ENCODE data around the gene LDLRAD3. TPM values are rescaled to one million over a fixed set of nuclear protein-coding genes. Genes with fewer than 3 reads are reported as not detected.

The LDLRAD3 gene
- total and polyA plus RNA-seq, 7 experiments from 2014 or later = 0.08 to 6.9 (median 0.41) TPM; not detected in 3

DNA sequence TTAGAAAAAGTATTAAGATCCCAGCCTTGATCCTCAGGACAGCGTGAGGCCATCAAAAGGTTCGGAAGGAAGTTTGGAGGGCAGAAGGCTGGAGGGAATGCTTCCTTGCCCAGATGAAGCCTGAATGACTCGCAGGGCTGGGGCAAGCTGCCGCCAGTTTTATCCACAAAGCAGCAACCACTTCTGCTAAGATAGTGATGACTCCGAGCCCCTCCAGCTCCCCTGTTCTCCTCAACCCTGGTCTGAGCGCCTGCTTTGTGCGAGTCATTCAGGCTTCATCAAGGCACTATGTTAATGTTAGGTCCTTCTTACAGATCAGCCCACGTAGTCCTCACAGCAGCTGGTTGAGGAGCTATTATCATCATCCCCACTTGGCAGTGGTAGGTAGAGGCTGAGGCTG lies 186.5 kb downstream of the LDLRAD3 start:
- H3K9me3 ChIP-seq (ENCODE audit: control insufficient read depth in 2 of 3, low read length in 3 of 3) = no peaks in the 10 kb centered on the region
- no peak overlapping the region for H3K27ac ChIP-seq (ENCODE audit: low read depth, low read length)
- CTCF ChIA-PET = no interaction called here
- H3K27ac Mint-ChIP-seq = no peak overlapping the region
- H3K4me1 Mint-ChIP-seq = no peaks in the 10 kb centered on the region
- ATAC-seq = no peak
- H3K27me3 ChIP-seq (ENCODE audit: control insufficient read depth in 2 of 2, insufficient read depth in 2 of 2, low read length in 2 of 2) = no peaks in the 10 kb centered on the region
- POLR2A ChIA-PET = no interaction called here
- H3K4me3 Mint-ChIP-seq = no peak overlapping the region
- H3K9me3 Mint-ChIP-seq = peaks cover 0 to 3% (median 0%) of the 10 kb centered on the region in 11 donors
- H3K27me3 Mint-ChIP-seq = peaks cover 2 to 28% (median 15%) of the 10 kb centered on the region in 5 donors
- no peak overlapping the region for H3K4me3 ChIP-seq (ENCODE audit: low read length)
- H3K36me3 Mint-ChIP-seq = no peaks in the 10 kb centered on the region
- intact Hi-C loops (cut with micrococcal nuclease) = loop anchor here in 1 of 2 donors (5.0 kb wide), 1 partner anchor 513 kb away; the partner anchor contains the start of gene FJX1
- H3K4me1 ChIP-seq (ENCODE audit: control insufficient read depth in 2 of 2, insufficient read depth in 2 of 2, low read length in 2 of 2) = no peaks in the 10 kb centered on the region
- DNase-seq = no peak
- H3K36me3 ChIP-seq (ENCODE audit: control insufficient read depth in 2 of 3, insufficient read depth in 3 of 3, low read length in 3 of 3) = no peaks in the 10 kb centered on the region

DNA sequence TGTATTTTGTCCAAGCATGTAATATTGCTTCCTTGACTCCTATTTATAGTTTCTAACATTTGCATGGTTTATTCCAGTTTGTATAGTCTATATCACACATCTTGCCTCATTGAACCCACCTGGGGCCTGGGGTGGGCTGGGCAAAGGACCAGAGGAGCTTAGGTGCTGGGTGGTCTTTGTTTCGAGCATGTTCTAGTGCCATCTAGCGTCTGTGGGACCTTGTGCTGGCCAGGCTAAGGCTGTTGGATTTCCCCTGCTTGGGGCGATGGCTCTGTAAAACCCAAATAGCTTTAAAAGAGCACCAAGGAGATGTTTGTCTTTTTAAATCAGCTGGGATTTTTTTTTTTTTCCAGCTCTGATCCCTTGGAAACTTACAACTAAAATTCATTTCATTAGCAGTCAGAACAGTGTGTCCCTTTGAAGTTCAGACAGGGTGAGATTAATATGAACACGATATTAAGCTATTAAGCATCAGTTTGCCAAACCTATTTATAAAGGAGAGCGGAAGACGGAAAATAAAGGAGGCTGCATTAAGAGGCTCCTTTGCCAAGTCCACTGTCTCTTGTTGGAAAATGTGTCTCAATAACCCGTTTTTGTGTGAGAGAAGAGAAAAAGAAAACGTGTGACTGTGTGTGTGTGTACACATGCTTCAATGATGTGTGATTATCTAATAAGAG lies 188.0 kb downstream of the LDLRAD3 start:
- CTCF ChIA-PET = no interaction called here
- H3K9me3 ChIP-seq (ENCODE audit: control insufficient read depth in 2 of 3, low read length in 3 of 3) = no peaks in the 10 kb centered on the region
- Mint-ChIP-seq H3K4me3 (no peak overlapping the region), H3K4me1 (no peaks in the 10 kb centered on the region), H3K36me3 (no peaks in the 10 kb centered on the region), H3K27ac (no peak overlapping the region), H3K27me3 (peaks cover 0 to 32% (median 13%) of the 10 kb centered on the region in 5 donors), H3K9me3 (peaks cover 0 to 3% (median 0%) of the 10 kb centered on the region in 11 donors)
- no peaks in the 10 kb centered on the region for H3K27me3 ChIP-seq (ENCODE audit: control insufficient read depth in 2 of 2, insufficient read depth in 2 of 2, low read length in 2 of 2)
- H3K27ac ChIP-seq (ENCODE audit: low read depth, low read length) = no peak overlapping the region
- POLR2A ChIA-PET = no interaction called here
- no peak overlapping the region for H3K4me3 ChIP-seq (ENCODE audit: low read length)
- no peaks in the 10 kb centered on the region for H3K36me3 ChIP-seq (ENCODE audit: control insufficient read depth in 2 of 3, insufficient read depth in 3 of 3, low read length in 3 of 3)
- intact Hi-C loops (cut with micrococcal nuclease) = loop anchor here in 1 of 2 donors (5.0 kb wide), 1 partner anchor 515 kb away; the partner anchor contains the start of gene FJX1
- DNase-seq (no peak), ATAC-seq (no peak)
- H3K4me1 ChIP-seq (ENCODE audit: control insufficient read depth in 2 of 2, insufficient read depth in 2 of 2, low read length in 2 of 2) = no peaks in the 10 kb centered on the region

DNA sequence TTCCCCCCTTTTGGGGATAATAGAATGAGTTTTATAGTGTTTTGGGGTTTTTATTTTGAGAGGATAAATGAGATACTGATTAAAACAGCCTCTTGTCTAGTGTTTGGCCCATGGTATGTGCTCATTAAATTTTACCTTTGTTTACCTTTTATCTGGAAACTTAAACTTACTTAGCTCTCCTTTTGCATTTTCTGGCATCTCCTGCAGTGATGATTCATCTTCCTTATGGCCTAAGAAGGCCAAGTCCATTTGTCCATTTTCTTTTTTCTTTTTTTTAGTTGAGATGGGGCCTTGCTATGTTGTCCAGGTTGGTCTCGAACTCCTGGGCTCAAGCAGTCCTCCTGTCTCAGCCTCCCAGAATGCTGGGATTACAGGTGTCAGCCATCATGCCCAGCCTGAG lies 189.1 kb downstream of the LDLRAD3 start:
- Mint-ChIP-seq H3K27ac (no peak overlapping the region), H3K4me3 (no peak overlapping the region), H3K4me1 (no peaks in the 10 kb centered on the region), H3K9me3 (peaks cover 0 to 3% (median 0%) of the 10 kb centered on the region in 11 donors), H3K27me3 (peaks cover 0 to 32% (median 12%) of the 10 kb centered on the region in 5 donors), H3K36me3 (no peaks in the 10 kb centered on the region)
- ATAC-seq (no peak), DNase-seq (no peak)
- Histone ChIP-seq H3K4me1 (ENCODE audit: control insufficient read depth in 2 of 2, insufficient read depth in 2 of 2, low read length in 2 of 2) (no peaks in the 10 kb centered on the region), H3K27ac (ENCODE audit: low read depth, low read length) (no peak overlapping the region), H3K36me3 (ENCODE audit: control insufficient read depth in 2 of 3, insufficient read depth in 3 of 3, low read length in 3 of 3) (no peaks in the 10 kb centered on the region), H3K9me3 (ENCODE audit: control insufficient read depth in 2 of 3, low read length in 3 of 3) (no peaks in the 10 kb centered on the region), H3K27me3 (ENCODE audit: control insufficient read depth in 2 of 2, insufficient read depth in 2 of 2, low read length in 2 of 2) (no peaks in the 10 kb centered on the region), H3K4me3 (ENCODE audit: low read length) (no peak overlapping the region)
- ChIA-PET POLR2A (no interaction called here), CTCF (no interaction called here)
- intact Hi-C loops (cut with micrococcal nuclease) = loop anchor here in 1 of 2 donors (5.0 kb wide), 1 partner anchor 516 kb away; the partner anchor contains the start of gene FJX1

DNA sequence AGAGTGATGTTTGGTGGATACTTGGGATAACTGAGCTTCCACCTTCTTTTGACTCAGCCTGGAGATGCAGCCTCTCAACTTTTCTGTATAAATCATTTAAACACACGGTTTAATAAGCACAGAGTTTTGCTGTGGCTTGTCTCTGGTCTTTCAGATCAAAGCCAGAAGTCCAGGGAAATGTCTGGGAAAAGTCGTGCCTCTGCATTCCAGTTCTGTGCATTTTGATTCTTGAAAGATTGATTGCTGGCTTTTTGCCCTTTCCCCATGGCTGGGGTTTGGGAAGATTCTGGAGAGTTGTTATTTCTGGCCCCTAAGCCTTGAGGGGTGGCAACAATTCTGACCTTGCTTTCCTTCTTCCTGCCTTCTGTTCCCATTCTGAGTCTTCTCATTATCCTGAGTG lies 191.2 kb downstream of the LDLRAD3 start:
- Mint-ChIP-seq H3K27ac (no peak overlapping the region), H3K4me1 (no peaks in the 10 kb centered on the region), H3K4me3 (no peak overlapping the region), H3K9me3 (peaks cover 0 to 2% (median 0%) of the 10 kb centered on the region in 11 donors), H3K36me3 (no peaks in the 10 kb centered on the region), H3K27me3 (peaks cover 1 to 24% (median 7%) of the 10 kb centered on the region in 5 donors)
- H3K4me1 ChIP-seq (ENCODE audit: control insufficient read depth in 2 of 2, insufficient read depth in 2 of 2, low read length in 2 of 2) = no peaks in the 10 kb centered on the region
- no peaks in the 10 kb centered on the region for H3K36me3 ChIP-seq (ENCODE audit: control insufficient read depth in 2 of 3, insufficient read depth in 3 of 3, low read length in 3 of 3)
- POLR2A ChIA-PET = no interaction called here
- H3K27me3 ChIP-seq (ENCODE audit: control insufficient read depth in 2 of 2, insufficient read depth in 2 of 2, low read length in 2 of 2) = no peaks in the 10 kb centered on the region
- no peak for DNase-seq
- H3K27ac ChIP-seq (ENCODE audit: low read depth, low read length) = no peak overlapping the region
- intact Hi-C loops (cut with micrococcal nuclease) = no loop called here
- CTCF ChIA-PET = no interaction called here
- no peaks in the 10 kb centered on the region for H3K9me3 ChIP-seq (ENCODE audit: control insufficient read depth in 2 of 3, low read length in 3 of 3)
- no peak overlapping the region for H3K4me3 ChIP-seq (ENCODE audit: low read length)
- no peak for ATAC-seq

DNA sequence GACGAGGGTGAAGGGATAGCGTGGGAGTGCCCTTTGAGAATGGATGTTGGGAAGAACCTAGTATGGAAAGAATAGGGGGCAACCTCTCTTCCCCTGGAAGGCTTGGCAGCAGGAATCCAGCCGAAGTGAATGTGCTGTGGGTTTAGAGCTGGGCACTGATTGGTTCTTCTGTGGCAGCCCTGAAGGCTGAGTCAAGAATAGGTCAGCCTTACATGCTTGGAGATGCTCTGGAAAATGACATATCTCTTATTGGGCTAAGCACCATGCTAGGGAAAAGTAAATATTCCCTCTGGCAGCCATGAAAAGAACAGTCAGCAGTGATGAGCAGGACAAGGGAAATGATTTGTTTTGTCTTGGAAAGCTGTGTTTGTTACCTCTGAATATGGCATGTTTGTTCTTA lies 195.9 kb downstream of the LDLRAD3 start:
- peaks cover 0 to 5% (median 0%) of the 10 kb centered on the region in 11 donors for H3K9me3 Mint-ChIP-seq
- ATAC-seq (no peak), DNase-seq (no peak)
- Histone ChIP-seq H3K9me3 (ENCODE audit: control insufficient read depth in 2 of 3, low read length in 3 of 3) (no peaks in the 10 kb centered on the region), H3K27ac (ENCODE audit: low read depth, low read length) (no peak overlapping the region), H3K4me3 (ENCODE audit: low read length) (no peak overlapping the region), H3K36me3 (ENCODE audit: control insufficient read depth in 2 of 3, insufficient read depth in 3 of 3, low read length in 3 of 3) (no peaks in the 10 kb centered on the region), H3K27me3 (ENCODE audit: control insufficient read depth in 2 of 2, insufficient read depth in 2 of 2, low read length in 2 of 2) (no peaks in the 10 kb centered on the region), H3K4me1 (ENCODE audit: control insufficient read depth in 2 of 2, insufficient read depth in 2 of 2, low read length in 2 of 2) (no peaks in the 10 kb centered on the region)
- CTCF ChIA-PET = no interaction called here
- H3K27me3 Mint-ChIP-seq = peaks cover 2 to 19% (median 9%) of the 10 kb centered on the region in 5 donors
- intact Hi-C loops (cut with micrococcal nuclease) = no loop called here
- H3K36me3 Mint-ChIP-seq = no peaks in the 10 kb centered on the region
- no peak overlapping the region for H3K4me3 Mint-ChIP-seq
- POLR2A ChIA-PET = no interaction called here
- H3K27ac Mint-ChIP-seq = no peak overlapping the region
- H3K4me1 Mint-ChIP-seq = no peaks in the 10 kb centered on the region

DNA sequence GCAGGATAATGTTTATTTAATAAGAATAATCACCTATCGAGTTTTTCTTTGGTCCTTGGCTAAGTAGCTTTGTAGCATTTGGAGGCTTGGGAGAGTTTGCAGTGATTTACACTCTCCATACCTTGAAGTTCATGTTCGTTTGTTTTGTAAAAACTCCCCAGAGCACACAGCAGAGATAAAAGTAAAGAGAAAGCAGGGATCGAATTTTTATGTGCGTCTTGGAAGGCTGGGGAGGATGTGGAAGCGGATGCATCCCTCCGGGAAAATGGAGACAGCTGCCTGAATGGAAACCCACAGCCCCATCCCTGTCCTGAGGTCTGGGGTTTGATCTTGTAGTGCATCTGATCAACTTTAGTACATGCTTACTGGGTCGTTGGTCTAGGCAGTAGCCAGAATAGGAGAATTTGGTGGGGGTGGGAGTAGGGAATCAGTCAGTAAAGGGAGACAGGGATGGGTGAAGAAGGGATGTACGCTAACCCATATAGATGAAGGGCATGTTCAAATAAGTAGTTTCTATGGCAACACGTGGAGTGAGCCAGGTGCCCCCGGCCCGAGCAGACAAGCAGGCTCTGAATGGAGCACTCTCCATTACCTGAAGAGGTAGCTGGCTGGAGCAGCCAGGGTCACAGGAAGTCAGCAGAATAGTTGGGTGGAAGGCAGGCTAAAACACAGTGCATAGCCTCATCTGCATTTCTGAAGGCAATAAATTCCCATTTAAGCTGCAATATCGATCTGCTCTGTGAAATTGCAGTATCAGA lies 197.5 kb downstream of the LDLRAD3 start:
- ChIA-PET CTCF (no interaction called here), POLR2A (interaction anchor here (0.6 kb wide), 1 partner anchor 232 kb away, joined by 4 read pairs; no protein-coding TSS in a partner anchor)
- no peak overlapping the region for H3K4me3 ChIP-seq (ENCODE audit: low read length)
- Mint-ChIP-seq H3K9me3 (peaks cover 0 to 5% (median 0%) of the 10 kb centered on the region in 11 donors), H3K27me3 (peaks cover 2 to 15% (median 9%) of the 10 kb centered on the region in 5 donors), H3K36me3 (no peaks in the 10 kb centered on the region), H3K4me3 (no peak overlapping the region), H3K4me1 (no peaks in the 10 kb centered on the region), H3K27ac (no peak overlapping the region)
- no peaks in the 10 kb centered on the region for H3K27me3 ChIP-seq (ENCODE audit: control insufficient read depth in 2 of 2, insufficient read depth in 2 of 2, low read length in 2 of 2)
- DNase-seq (no peak), ATAC-seq (no peak)
- no peaks in the 10 kb centered on the region for H3K4me1 ChIP-seq (ENCODE audit: control insufficient read depth in 2 of 2, insufficient read depth in 2 of 2, low read length in 2 of 2)
- H3K9me3 ChIP-seq (ENCODE audit: control insufficient read depth in 2 of 3, low read length in 3 of 3) = no peaks in the 10 kb centered on the region
- H3K27ac ChIP-seq (ENCODE audit: low read depth, low read length) = no peak overlapping the region
- intact Hi-C loops (cut with micrococcal nuclease) = no loop called here
- H3K36me3 ChIP-seq (ENCODE audit: control insufficient read depth in 2 of 3, insufficient read depth in 3 of 3, low read length in 3 of 3) = no peaks in the 10 kb centered on the region

All from naive thymus-derived CD4-positive, alpha-beta T cell (primary cell).